Measurements from ENCODE around the gene KDM1B.

DNA sequence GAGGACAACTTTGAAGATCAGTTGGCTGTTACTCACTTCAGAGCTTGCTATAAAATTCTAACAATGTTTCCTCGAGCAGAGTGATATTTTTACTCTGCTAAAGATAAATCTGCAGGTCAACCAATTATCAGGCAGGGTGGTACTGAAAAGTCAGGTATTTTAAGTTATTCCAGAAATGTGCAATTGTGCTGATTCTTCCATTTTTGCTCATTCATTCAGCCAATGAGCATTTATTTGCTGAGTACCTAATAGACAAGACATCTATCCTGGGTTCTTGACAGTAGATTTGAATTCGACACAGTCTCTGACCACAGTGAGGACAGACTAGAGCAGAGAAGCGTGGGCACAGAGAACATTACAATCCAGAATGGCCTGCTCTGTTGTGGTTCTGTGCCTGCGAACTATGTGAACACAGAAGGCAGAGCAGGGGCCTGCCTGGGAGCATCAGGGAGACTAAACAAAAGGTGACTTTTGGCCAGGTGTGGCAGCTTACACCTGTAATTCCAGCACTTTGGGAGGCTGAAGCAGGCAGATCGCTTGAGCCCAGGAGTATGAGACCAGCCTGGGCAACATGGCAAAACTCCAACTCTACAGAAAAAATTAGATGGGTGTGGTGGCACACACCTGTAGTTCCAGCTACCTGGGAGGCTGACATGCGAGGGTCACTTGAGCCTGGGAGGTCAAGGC, 15.1 kb upstream of the KDM1B start:
- TF ChIP-seq, protein P1, sequence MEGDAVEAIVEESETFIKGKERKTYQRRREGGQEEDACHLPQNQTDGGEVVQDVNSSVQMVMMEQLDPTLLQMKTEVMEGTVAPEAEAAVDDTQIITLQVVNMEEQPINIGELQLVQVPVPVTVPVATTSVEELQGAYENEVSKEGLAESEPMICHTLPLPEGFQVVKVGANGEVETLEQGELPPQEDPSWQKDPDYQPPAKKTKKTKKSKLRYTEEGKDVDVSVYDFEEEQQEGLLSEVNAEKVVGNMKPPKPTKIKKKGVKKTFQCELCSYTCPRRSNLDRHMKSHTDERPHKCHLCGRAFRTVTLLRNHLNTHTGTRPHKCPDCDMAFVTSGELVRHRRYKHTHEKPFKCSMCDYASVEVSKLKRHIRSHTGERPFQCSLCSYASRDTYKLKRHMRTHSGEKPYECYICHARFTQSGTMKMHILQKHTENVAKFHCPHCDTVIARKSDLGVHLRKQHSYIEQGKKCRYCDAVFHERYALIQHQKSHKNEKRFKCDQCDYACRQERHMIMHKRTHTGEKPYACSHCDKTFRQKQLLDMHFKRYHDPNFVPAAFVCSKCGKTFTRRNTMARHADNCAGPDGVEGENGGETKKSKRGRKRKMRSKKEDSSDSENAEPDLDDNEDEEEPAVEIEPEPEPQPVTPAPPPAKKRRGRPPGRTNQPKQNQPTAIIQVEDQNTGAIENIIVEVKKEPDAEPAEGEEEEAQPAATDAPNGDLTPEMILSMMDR (IDR thresholded peaks at IDR 0.05), result no peak
- TF ChIP-seq POLR2A (IDR thresholded peaks at IDR 0.05), result no peak
- TF ChIP-seq EP300 (IDR thresholded peaks at IDR 0.05), result no peak

Data from ovary (tissue), 3 donors.